HG02938 (cell line): ENCODE measurements around the gene VGF.
"Not testable (repeated sequence)": the region's sequence is repeated elsewhere in the genome, so short reads cannot be mapped to it uniquely, and the experiment has no call there.

Experiments used
- ATAC-seq: cut with Tn5 transposase; IDR thresholded peaks from one replicate; pipeline ENCODE4 v1.9.1; 2021; ENCODE audit warnings: mild to moderate bottlenecking, moderate library complexity; ENCODE audit not compliant: unreplicated experiment

VGF gene

DNA sequence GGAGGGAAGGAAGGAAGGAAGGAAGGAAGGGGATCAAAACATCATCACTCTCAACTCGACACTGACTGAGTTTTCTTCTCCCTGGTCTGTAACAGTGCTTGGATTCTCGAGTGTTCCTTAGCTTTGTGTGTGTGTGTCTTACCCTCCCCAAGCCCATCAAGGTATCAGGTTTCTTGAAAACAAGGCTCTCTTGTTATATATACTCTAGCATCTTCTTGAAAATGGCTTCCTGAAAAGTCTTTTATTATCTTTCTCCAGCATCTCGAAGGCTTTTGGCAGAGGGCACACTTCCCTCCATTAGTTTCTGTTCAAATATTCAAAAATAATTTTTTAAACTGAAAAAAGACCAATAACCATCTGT lies 25.1 kb downstream of the VGF start:
- ATAC-seq = no peak

DNA sequence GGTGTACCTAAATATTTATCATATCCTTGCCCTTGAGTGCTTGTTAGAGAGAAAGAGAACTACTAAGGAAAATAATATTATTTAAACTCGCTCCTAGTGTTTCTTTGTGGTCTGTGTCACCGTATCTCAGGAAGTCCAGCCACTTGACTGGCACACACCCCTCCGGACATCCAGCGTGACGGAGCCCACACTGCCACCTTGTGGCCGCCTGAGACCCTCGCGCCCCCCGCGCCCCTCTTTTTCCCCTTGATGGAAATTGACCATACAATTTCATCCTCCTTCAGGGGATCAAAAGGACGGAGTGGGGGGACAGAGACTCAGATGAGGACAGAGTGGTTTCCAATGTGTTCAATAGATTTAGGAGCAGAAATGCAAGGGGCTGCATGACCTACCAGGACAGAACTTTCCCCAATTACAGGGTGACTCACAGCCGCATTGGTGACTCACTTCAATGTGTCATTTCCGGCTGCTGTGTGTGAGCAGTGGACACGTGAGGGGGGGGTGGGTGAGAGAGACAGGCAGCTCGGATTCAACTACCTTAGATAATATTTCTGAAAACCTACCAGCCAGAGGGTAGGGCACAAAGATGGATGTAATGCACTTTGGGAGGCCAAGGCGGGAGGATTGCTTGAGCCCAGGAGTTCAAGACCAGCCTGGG lies 27.0 kb downstream of the VGF start:
- ATAC-seq = peak; percentile 64

DNA sequence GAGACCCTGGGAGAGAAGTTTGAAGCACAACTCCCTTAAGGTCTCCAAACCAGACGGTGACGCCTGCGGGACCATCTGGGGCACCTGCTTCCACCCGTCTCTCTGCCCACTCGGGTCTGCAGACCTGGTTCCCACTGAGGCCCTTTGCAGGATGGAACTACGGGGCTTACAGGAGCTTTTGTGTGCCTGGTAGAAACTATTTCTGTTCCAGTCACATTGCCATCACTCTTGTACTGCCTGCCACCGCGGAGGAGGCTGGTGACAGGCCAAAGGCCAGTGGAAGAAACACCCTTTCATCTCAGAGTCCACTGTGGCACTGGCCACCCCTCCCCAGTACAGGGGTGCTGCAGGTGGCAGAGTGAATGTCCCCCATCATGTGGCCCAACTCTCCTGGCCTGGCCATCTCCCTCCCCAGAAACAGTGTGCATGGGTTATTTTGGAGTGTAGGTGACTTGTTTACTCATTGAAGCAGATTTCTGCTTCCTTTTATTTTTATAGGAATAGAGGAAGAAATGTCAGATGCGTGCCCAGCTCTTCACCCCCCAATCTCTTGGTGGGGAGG lies 27.6 kb downstream of the VGF start:
- ATAC-seq = no peak

- no peak for ATAC-seq
These were observed 30.9 kb downstream of the VGF start for GRCh38 chr7:101134399-101134980.

DNA sequence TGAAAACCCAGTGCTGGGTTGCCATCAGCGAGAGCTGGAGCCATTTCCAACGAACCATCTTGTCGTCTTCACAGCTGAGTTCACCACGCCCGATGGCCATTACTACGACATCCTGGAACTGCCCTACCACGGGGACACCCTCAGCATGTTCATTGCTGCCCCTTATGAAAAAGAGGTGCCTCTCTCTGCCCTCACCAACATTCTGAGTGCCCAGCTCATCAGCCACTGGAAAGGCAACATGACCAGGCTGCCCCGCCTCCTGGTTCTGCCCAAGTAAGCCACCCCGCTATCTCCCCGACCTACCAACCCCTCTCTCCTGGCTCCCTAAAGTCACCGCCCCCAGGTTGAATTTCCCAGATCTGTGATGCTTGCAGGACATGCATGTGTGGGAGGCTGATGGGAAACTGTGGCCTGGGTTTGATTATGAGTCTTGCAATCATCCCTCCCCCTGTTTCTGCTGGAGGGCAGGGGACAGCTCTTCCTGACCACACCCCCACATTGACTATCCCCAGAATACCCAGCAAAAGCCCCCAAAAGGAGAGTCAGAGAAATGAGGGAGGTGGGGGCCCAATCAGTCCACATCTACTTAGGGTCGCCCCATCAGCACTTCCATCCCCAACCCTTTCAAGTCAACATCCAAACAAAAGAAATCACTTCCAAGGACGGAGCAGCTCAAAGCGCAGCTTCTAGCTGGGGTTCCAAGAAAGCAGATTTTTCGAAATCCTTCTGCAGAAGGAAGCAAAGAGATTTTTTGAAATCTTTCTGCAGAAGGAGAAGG lies 31.6 kb downstream of the VGF start:
- no peak for ATAC-seq

DNA sequence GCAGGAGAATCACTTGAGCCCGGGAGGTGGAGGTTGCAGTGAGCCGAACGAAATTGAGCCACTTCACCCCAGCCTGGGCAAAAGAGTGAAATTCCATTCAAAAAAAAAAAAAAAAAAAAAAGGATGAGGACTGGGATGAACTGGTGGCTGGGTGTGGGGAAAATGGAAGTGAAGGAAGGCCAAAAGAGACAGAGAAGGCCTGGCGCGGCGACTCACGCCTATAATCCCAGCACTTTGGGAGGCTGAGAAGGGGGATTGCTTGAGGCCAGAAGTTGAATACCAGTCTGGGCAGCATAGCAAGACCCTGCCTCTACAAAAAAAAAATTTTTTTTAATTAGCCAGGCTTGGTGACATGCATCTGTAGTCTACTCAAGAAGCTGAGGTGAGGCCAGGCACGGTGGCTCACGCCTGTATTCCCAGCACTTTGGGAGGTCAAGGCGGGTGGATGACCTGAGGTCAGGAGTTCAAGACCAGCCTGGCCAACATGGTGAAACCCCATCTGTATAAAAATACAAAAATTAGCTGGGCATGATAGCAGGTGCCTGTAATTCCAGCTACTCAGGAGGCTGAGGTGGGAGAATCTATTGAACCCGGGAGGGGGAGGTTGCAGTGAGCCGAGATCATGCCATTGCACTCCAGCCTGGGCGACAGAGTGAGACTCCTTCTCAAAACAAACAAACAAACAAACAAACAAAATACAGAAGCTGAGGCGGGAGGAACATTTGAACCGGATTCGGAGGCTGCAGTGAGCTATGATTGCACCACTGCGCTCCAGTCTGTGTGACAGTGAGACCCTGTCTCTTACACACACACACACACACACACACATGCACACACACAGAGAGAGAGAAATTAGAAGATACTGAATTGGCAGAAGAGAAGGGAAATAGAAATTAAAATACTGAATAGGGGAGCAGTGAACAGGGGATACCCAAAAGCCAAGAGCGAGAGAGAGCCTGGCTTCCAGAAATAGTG lies 32.5 kb downstream of the VGF start:
- not testable (repeated sequence) for ATAC-seq

DNA sequence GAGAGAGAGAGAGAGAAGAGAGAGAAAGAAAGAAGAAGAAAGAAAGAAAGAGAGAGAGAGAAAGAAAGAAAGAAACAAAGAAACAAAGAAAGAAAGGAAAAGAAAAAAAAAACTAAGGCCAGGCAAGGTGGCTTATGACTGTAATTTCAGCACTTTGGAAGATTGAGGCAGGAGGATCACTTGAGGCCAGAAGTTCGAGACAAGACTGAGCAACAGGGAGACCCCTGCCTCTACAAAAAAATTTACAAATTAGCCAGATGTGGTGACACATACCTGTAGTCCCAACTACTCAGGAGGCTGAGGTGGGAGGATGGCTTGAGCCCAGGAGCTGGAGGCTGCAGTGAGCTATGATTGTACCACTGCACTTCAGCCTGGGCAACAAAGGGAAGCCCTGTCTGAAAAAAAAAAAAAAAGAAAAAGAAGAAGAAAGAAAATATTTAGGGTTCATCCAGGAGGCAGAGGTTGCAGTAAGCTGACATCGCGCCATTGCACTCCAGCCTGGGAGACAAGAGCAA lies 35.7 kb downstream of the VGF start:
- ATAC-seq = no peak

DNA sequence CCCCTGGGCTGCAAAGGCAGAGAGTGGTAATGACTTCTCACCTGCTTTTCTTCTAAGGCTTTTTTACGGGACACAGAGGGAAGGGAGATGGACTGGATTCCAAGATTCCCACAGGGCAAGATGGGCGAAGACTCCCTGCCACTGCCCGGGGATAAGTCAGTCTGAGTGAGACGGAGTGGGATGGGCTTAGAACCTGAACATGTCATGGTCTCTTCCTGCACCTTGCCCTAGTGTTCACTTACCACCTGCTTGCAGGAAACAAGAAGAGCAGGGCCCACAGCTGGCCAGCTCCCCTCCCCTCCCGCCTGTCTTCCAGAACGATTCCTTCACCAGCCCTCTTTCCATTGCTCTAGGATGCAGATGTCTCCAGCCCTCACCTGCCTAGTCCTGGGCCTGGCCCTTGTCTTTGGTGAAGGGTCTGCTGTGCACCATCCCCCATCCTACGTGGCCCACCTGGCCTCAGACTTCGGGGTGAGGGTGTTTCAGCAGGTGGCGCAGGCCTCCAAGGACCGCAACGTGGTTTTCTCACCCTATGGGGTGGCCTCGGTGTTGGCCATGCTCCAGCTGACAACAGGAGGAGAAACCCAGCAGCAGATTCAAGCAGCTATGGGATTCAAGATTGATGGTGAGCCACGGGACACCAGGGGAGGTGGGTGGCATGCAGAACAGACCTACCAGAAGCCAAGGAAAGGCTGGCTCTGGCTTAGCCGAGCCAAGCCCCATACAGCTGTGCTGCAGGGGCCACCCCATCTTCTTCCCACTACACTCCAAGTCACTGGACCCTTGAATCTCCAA lies 37.1 kb downstream of the VGF start:
- ATAC-seq = no peak

DNA sequence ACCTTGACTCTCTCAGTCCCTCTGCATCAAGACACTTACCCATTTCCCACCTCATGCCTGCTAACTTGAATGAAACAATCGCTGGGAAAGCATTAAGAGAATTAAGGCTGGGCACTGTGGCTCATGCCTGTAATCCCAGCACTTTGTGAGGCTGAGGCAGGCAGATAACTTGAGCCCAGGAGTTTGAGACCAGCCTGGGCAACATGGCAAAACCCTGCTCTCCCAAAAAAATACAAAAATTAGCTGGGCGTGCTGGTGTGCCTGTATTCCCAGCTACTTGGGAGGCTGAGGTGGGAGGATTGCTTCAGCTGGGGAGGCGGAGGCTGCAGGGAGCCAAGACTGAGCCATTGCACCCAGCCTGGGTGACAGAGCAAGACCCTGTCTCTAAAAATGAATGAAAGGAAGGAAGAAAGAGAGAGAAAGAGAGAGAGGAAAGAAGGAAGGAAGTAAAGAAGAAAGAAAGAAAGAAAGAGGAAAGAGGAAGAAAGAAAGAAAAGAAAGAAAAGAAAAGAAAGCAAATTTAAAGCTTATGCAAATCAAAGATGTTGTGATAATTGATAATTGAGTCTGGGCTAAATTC lies 37.8 kb downstream of the VGF start:
- no peak for ATAC-seq

GRCh38 chr7:101126651-101127459 lies 38.5 kb downstream of the VGF start, which contains the start of gene SERPINE1:
TSS of gene SERPINE1 (plus strand) at chr7:101127104. CDS start at chr7:101128394, 1,290 bp downstream.
- ATAC-seq = no peak

DNA sequence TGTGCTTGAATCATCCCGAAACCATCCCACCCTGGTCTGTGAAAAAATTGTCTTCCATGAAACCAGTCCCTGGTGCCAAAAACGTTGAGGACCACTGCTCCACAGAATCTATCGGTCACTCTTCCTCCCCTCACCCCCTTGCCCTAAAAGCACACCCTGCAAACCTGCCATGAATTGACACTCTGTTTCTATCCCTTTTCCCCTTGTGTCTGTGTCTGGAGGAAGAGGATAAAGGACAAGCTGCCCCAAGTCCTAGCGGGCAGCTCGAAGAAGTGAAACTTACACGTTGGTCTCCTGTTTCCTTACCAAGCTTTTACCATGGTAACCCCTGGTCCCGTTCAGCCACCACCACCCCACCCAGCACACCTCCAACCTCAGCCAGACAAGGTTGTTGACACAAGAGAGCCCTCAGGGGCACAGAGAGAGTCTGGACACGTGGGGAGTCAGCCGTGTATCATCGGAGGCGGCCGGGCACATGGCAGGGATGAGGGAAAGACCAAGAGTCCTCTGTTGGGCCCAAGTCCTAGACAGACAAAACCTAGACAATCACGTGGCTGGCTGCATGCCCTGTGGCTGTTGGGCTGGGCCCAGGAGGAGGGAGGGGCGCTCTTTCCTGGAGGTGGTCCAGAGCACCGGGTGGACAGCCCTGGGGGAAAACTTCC lies 39.2 kb downstream of the VGF start:
- peak; percentile 40 for ATAC-seq

GRCh38 chr7:101124376-101125056 lies 40.9 kb downstream of the VGF start:
- no peak for ATAC-seq

DNA sequence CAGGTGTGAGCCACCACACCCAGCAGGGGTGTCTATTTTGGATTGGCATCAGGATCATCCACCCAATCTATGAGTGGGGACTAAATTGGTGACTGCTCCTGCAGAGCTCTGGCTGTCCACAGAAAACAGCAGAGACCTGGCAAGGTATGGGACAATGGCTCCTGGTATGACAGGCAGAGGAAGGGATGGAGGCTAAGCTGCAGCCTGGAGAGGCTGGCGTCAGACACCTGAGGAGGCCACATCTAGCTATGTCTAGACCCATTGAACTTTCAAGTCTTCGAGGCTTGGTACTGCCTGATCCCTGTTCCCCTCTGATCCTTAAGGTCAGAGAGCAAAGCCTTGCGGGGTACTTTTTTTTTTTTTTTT lies 41.7 kb downstream of the VGF start:
- ATAC-seq = no peak

DNA sequence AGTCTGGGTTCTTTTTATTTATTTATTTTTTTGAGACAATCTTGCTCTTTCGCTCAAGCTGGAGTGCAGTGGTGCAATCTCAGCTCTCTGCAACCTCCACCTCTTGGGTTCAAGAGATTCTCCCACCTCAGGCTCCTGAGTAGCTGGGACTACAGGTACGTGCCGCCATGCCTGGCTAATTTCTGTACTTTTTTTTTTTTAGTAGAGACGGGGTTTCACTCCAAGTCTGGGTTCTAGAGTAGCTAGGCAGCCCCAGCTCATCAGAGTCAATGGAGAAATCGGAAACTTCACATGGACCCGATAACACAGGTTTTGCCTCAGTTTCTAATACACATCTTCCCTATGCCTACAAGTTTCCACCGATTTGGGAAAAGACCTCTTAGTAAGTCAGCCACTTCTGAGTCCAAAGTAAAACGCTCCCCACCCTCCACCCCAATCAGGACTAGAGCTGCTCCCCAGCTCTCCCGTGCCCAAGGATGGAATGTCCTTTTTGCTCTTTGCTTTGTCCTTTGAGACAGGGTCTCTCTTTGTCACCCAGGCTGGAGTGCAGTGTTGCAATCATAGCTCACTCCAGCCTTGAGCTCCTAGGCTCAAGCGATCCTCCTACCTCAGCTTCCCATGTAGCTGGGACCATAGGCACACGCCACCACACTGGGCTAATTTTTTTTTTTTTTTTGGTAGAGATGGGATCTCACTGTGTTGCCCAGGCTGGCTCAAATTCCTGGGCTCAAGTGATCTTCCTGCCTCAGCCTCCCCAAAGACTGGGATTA lies 42.3 kb downstream of the VGF start:
- no peak for ATAC-seq

GRCh38 chr7:101121991-101122932 lies 43.1 kb downstream of the VGF start:
- ATAC-seq = no peak

- ATAC-seq = not testable (repeated sequence)
These were observed 43.8 kb downstream of the VGF start for GRCh38 chr7:101121631-101121990.
